NCI-H526 (cell line): ENCODE results near the gene ZDHHC18.
"Not testable (repeated sequence)": the region's sequence is repeated elsewhere in the genome, so short reads cannot be mapped to it uniquely, and the experiment has no call there.

Experiments used
- DNase-seq, 2 experiments: peaks; one replicate each; lab custom pipeline; 2025; lab: John Stamatoyannopoulos, UW

ZDHHC18 gene

GRCh38 chr1:26791626-26792025 is 34.9 kb upstream of the ZDHHC18 start:
- no peak for DNase-seq

GRCh38 chr1:26792924-26793323 is 33.6 kb upstream of the ZDHHC18 start:
- no peak for DNase-seq

GRCh38 chr1:26794391-26794790 is 32.1 kb upstream of the ZDHHC18 start:
- DNase-seq, result no peak

GRCh38 chr1:26797627-26798026 is 28.9 kb upstream of the ZDHHC18 start:
- DNase-seq, result no peak

GRCh38 chr1:26799479-26800142 is 26.9 kb upstream of the ZDHHC18 start:
- DNase-seq, result no peak

- not testable (repeated sequence) for DNase-seq
Observed at GRCh38 chr1:26803932-26804331, 22.6 kb upstream of the ZDHHC18 start.

GRCh38 chr1:26810105-26810504 is 16.4 kb upstream of the ZDHHC18 start:
- peak; percentile 49 to 69 for DNase-seq

- DNase-seq, result no peak
Observed at GRCh38 chr1:26811057-26811456, 15.4 kb upstream of the ZDHHC18 start.

GRCh38 chr1:26811708-26812107 is 14.8 kb upstream of the ZDHHC18 start:
- DNase-seq, result no peak

- no peak for DNase-seq
Observed at GRCh38 chr1:26814377-26814776, 12.1 kb upstream of the ZDHHC18 start.

GRCh38 chr1:26814893-26815292 is 11.6 kb upstream of the ZDHHC18 start:
- no peak for DNase-seq

GRCh38 chr1:26820784-26821269 is 5.7 kb upstream of the ZDHHC18 start:
- no peak for DNase-seq

- no peak for DNase-seq
Observed at GRCh38 chr1:26822737-26823395, 3.6 kb upstream of the ZDHHC18 start.

- no peak for DNase-seq
Observed at GRCh38 chr1:26824731-26825130, 1.8 kb upstream of the ZDHHC18 start.

- no peak for DNase-seq
Observed at GRCh38 chr1:26827106-26827604, 667 bp downstream of the ZDHHC18 start.

GRCh38 chr1:26827663-26828062 is 1.2 kb downstream of the ZDHHC18 start:
- DNase-seq, result no peak

- DNase-seq, result no peak
Observed at GRCh38 chr1:26828411-26828991, 2.0 kb downstream of the ZDHHC18 start.

GRCh38 chr1:26829184-26829911 is 2.9 kb downstream of the ZDHHC18 start:
- no peak for DNase-seq

- DNase-seq, result no peak
Observed at GRCh38 chr1:26831059-26831458, 4.6 kb downstream of the ZDHHC18 start.

GRCh38 chr1:26831546-26832248 is 5.2 kb downstream of the ZDHHC18 start:
- no peak for DNase-seq

GRCh38 chr1:26832249-26832960 is 5.9 kb downstream of the ZDHHC18 start:
- no peak for DNase-seq
